Gastrocnemius medialis (tissue), 4 donors: ENCODE data around the gene IKZF3. TPM values are rescaled to one million over a fixed set of nuclear protein-coding genes. Genes with fewer than 3 reads are reported as not detected.

Source experiments
- ATAC-seq, 2 donors: fragments of 150-250 bp; one replicate each; pipeline ENCODE4 v1.9.1; 2016
- DNase-seq, 2 donors: peaks; one replicate each; pipeline ENCODE4 v3.0.0-alpha.2; 2019
- H3K27ac ChIP-seq, 4 donors: fragments of 200-600 bp; sonication (generic); 1 replicate in 1 of 4; 2 replicates in 3 of 4; pipeline ENCODE4 v1.5.1; 2016 to 2018; ENCODE audit warnings: mild to moderate bottlenecking in 2 of 4, moderate library complexity in 1 of 4
- H3K27me3 ChIP-seq, 3 donors: fragments of 200-600 bp; sonication (generic) in 2 of 3; 1 replicate in 1 of 3; 2 replicates in 2 of 3; pipeline versions ENCODE4 v1.5.1 to v1.6.0; 2016 to 2019; ENCODE audit warnings: mild to moderate bottlenecking in 1 of 3, moderate library complexity in 1 of 3
- H3K36me3 ChIP-seq, 2 donors: fragments of 200-600 bp; sonication (generic) in 1 of 2; one replicate each; pipeline ENCODE4 v1.5.1; 2017 to 2018
- H3K4me1 ChIP-seq, 2 donors: fragments of 200-600 bp; sonication (generic) in 1 of 2; one replicate each; pipeline ENCODE4 v1.5.1; 2016 to 2017; ENCODE audit warnings: mild to moderate bottlenecking in 2 of 2
- H3K4me3 ChIP-seq, 4 donors: fragments of 200-600 bp; sonication (generic) in 3 of 4; 1 replicate in 1 of 4; 2 replicates in 3 of 4; pipeline ENCODE4 v1.5.1; 2016 to 2019; ENCODE audit warnings: mild to moderate bottlenecking in 2 of 4
- H3K9me3 ChIP-seq, 3 donors: fragments of 200-600 bp; sonication (generic) in 2 of 3; 1 replicate in 1 of 3; 2 replicates in 2 of 3; pipeline ENCODE4 v1.5.1; 2016 to 2019
- POLR2A ChIP-seq, 2 donors: fragments of 450-650 bp; IDR thresholded peaks; one replicate each; pipeline ENCODE4 v1.6.1; 2017; ENCODE audit warnings: antibody characterized with exemption in 2 of 2, mild to moderate bottlenecking in 2 of 2, moderate library complexity in 2 of 2
- in situ Hi-C, 4 donors: fragments of 200-750 bp; cut with MboI; loops; one replicate each; pipeline versions ENCODE4 v1.15.0 to v1.8.0; 2017; ENCODE audit warnings: low sequenced_read_pairs in 4 of 4
- intact Hi-C: fragments of 100-400 bp; cut with DNase I; formaldehyde crosslinking; loops from one replicate; pipeline ENCODE4 v1.15.1; 2023; ENCODE audit warnings: low total_unique reads
- total RNA-seq, 4 donors: library from RNA; depleted of rRNA; stranded (reverse); fragments of >200 nt; gene quantifications; one replicate each; pipeline versions ENCODE4 v1.1.0 to v1.2.3, GENCODE V29; 2016
- TF ChIP-seq, protein P1 (sequence below), 5 experiments: fragments of 450-650 bp in 3 of 5; fragments of 200-600 bp in 2 of 5; sonication (generic) in 2 of 5; IDR thresholded peaks in 4 of 5; conservative IDR thresholded peaks in 1 of 5; 1 replicate in 4 of 5; 2 replicates in 1 of 5; pipeline ENCODE4 v1.5.1; 2016 to 2019; ENCODE audit warnings: antibody characterized with exemption in 5 of 5, mild to moderate bottlenecking in 3 of 5, moderate library complexity in 3 of 5

IKZF3 gene
- total RNA-seq, 4 donors from 2014 or later = 0.07 to 0.88 (median 0.34) TPM

DNA sequence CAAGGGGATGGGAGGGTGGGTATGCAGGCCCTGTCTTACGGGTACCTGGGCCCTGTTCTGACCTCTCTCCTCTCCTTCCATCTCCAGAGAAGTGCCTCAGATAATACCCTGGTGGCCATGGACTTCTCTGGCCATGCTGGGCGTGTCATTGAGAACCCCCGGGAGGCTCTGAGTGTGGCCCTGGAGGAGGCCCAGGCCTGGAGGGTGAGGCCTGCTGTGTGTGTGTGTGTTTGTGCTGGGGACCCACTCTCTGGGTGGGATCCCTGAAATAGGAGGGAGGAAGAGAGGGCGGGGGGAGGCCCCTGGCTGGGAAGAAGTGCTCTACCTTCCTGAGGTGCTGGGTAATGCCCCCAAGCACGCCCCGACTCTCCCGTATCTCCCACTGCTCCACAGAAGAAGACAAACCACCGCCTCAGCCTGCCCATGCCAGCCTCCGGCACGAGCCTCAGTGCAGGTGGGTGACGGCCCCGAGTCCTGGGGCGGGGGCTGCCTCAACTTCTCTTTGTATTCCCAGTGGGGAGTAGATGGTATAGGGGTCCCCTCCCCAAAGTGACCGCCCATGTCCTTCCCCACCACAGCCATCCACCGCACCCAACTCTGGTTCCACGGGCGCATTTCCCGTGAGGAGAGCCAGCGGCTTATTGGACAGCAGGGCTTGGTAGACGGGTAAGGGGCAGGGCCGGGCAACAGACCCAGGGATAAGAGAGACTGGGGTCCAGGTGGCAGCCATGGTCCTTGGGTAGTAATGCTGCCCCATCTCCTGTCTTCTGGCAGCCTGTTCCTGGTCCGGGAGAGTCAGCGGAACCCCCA is 118.6 kb downstream of the IKZF3 start:
- DNase-seq = no peak
- Histone ChIP-seq H3K4me1 (no peaks in the 10 kb centered on the region), H3K9me3 (no peaks in the 10 kb centered on the region), H3K36me3 (no peaks in the 10 kb centered on the region), H3K4me3 (no peak overlapping the region), H3K27me3 (peaks cover 15 to 27% (median 16%) of the 10 kb centered on the region in 3 donors), H3K27ac (no peak overlapping the region)
- in situ Hi-C loops = no loop called here
- TF ChIP-seq, protein P1, sequence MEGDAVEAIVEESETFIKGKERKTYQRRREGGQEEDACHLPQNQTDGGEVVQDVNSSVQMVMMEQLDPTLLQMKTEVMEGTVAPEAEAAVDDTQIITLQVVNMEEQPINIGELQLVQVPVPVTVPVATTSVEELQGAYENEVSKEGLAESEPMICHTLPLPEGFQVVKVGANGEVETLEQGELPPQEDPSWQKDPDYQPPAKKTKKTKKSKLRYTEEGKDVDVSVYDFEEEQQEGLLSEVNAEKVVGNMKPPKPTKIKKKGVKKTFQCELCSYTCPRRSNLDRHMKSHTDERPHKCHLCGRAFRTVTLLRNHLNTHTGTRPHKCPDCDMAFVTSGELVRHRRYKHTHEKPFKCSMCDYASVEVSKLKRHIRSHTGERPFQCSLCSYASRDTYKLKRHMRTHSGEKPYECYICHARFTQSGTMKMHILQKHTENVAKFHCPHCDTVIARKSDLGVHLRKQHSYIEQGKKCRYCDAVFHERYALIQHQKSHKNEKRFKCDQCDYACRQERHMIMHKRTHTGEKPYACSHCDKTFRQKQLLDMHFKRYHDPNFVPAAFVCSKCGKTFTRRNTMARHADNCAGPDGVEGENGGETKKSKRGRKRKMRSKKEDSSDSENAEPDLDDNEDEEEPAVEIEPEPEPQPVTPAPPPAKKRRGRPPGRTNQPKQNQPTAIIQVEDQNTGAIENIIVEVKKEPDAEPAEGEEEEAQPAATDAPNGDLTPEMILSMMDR (IDR thresholded peaks at IDR 0.05 in 4 of 5, conservative IDR thresholded peaks at IDR 0.05 in 1 of 5) = no peak
- TF ChIP-seq POLR2A (IDR thresholded peaks at IDR 0.05) = no peak
- intact Hi-C loops = no loop called here
- ATAC-seq = no peak

DNA sequence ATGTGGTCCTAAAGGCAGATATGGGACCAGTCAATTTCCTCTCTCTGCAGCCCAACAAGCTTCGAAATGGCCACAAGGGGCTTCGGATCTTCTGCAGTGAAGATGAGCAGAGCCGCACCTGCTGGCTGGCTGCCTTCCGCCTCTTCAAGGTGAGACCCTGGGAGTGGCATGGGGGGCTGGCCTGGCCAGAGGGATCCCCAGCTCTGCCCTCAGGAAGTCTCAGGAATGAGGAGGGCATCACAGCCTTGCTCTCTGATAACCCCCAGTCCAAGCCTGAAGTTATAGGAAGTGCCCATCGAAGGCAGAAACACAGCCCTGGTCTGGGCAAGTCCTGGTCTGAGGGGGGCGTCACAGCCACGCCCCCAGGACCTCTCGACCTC is 119.3 kb downstream of the IKZF3 start:
- DNase-seq (no peak), ATAC-seq (no peak)
- no peaks in the 10 kb centered on the region for H3K36me3 ChIP-seq
- in situ Hi-C loops (no loop called here), intact Hi-C loops (no loop called here)
- H3K27me3 ChIP-seq = peaks cover 22 to 34% (median 23%) of the 10 kb centered on the region in 3 donors
- TF ChIP-seq, protein P1 (IDR thresholded peaks at IDR 0.05 in 4 of 5, conservative IDR thresholded peaks at IDR 0.05 in 1 of 5) = no peak
- H3K4me1 ChIP-seq = peaks cover 0 to 3% of the 10 kb centered on the region in 2 donors
- no peak overlapping the region for H3K27ac ChIP-seq
- no peak overlapping the region for H3K4me3 ChIP-seq
- H3K9me3 ChIP-seq = no peaks in the 10 kb centered on the region

DNA sequence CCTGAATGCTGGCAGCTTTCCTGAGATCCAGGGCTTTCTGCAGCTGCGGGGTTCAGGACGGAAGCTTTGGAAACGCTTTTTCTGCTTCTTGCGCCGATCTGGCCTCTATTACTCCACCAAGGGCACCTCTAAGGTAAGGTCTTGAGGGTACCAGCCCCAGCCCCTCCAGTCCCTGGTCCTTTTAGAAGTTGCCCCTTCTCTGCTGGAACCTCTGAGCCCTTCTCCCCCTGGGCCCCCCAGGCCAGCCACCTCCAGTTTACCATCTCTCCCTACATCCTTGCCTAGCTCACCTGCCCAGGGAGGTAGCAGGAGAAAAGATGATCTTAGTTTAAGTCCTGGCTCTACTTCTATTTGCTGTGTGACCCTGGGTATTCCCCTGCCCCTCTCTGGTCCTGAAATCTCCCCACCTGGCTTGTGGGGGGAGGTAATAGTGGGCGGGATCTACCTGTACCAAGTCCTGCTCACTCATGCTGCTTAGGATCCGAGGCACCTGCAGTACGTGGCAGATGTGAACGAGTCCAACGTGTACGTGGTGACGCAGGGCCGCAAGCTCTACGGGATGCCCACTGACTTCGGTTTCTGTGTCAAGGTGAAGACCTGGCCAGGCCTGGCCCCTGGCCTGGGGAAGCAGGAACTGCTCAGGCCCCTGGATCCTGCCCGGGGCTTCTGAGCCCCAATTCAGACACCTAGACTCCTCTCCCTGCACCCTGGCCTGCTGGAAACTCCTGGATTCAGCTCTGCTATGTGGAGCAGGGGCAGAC is 119.9 kb downstream of the IKZF3 start:
- no peaks in the 10 kb centered on the region for H3K9me3 ChIP-seq
- ATAC-seq = no peak
- H3K4me3 ChIP-seq = no peak overlapping the region
- no peak for DNase-seq
- H3K27me3 ChIP-seq = peaks cover 28 to 40% (median 29%) of the 10 kb centered on the region in 3 donors
- in situ Hi-C loops = no loop called here
- no peaks in the 10 kb centered on the region for H3K36me3 ChIP-seq
- intact Hi-C loops = no loop called here
- H3K4me1 ChIP-seq = peaks cover 4 to 9% of the 10 kb centered on the region in 2 donors
- no peak overlapping the region for H3K27ac ChIP-seq
- no peak for TF ChIP-seq POLR2A (IDR thresholded peaks at IDR 0.05)
- TF ChIP-seq, protein P1 (IDR thresholded peaks at IDR 0.05 in 4 of 5, conservative IDR thresholded peaks at IDR 0.05 in 1 of 5) = no peak

DNA sequence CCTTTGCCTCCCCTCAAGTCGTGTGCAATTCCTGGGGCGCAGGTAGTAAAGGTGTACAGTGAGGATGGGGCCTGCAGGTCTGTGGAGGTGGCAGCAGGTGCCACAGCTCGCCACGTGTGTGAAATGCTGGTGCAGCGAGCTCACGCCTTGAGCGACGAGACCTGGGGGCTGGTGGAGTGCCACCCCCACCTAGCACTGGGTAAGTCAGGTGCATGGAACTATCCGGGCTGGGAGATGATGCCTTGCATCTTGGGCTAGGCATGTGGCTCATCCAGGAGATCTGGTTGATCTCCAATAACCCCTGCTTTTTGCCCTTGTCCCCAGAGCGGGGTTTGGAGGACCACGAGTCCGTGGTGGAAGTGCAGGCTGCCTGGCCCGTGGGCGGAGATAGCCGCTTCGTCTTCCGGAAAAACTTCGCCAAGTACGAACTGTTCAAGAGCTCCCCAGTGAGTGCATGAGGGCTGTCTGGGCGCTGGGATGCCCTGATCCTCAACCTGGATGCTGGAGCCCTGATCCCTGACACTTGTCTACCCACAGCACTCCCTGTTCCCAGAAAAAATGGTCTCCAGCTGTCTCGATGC is 121.2 kb downstream of the IKZF3 start:
- TF ChIP-seq POLR2A (IDR thresholded peaks at IDR 0.05) = no peak
- TF ChIP-seq, protein P1 (IDR thresholded peaks at IDR 0.05 in 4 of 5, conservative IDR thresholded peaks at IDR 0.05 in 1 of 5) = no peak
- Histone ChIP-seq H3K27ac (no peak overlapping the region), H3K4me3 (no peak overlapping the region), H3K36me3 (no peaks in the 10 kb centered on the region), H3K4me1 (peaks cover 6 to 19% of the 10 kb centered on the region in 2 donors), H3K27me3 (peaks cover 35 to 53% (median 42%) of the 10 kb centered on the region in 3 donors), H3K9me3 (no peaks in the 10 kb centered on the region)
- in situ Hi-C loops (no loop called here), intact Hi-C loops (no loop called here)
- DNase-seq (no peak), ATAC-seq (no peak)
